ENCODE measurements around the gene RBBP5. TPM values are rescaled to one million over a fixed set of nuclear protein-coding genes. Genes with fewer than 3 reads are reported as not detected.
"Not testable (repeated sequence)": the region's sequence is repeated elsewhere in the genome, so short reads cannot be mapped to it uniquely, and the experiment has no call there.

RBBP5 gene
- total RNA-seq, 1 donor from 2014 or later, result 18.7 TPM

GRCh38 chr1:205162301-205162700 lies 40.5 kb upstream of the RBBP5 start:
- H3K9me3 Mint-ChIP-seq (ENCODE audit: unreplicated experiment), result no peaks in the 10 kb centered on the region
- DNase-seq (ENCODE audit: low read depth) (peak; percentile 54), FAIRE-seq (no peak)
- no peaks in the 10 kb centered on the region for H3K4me1 ChIP-seq (ENCODE audit: insufficient read depth, low read length)
- H3K9me3 ChIP-seq (ENCODE audit: insufficient read depth, low read depth, low read length), result no peaks in the 10 kb centered on the region
- no peak for TF ChIP-seq EZH2 (IDR thresholded peaks at IDR 0.05; ENCODE audit: insufficient read depth, low read length)
- TF ChIP-seq CTCF (IDR thresholded peaks at IDR 0.05; ENCODE audit: insufficient read depth, low read depth, low read length), result no peak
- H3K4me1 Mint-ChIP-seq (ENCODE audit: low read depth, unreplicated experiment), result peaks cover 2% of the 10 kb centered on the region
- H3K27ac Mint-ChIP-seq (ENCODE audit: unreplicated experiment), result no peak overlapping the region
- no peak overlapping the region for H3K4me3 Mint-ChIP-seq (ENCODE audit: unreplicated experiment)
- peaks cover 21% of the 10 kb centered on the region for H3K36me3 ChIP-seq (ENCODE audit: insufficient read depth, low read length)
- H3K4me3 ChIP-seq (ENCODE audit: insufficient read depth, low read depth, low read length), result no peak overlapping the region
- H3K36me3 Mint-ChIP-seq (ENCODE audit: low read depth, unreplicated experiment), result peaks cover 28% of the 10 kb centered on the region
- no peaks in the 10 kb centered on the region for H3K27me3 Mint-ChIP-seq (ENCODE audit: low read depth, unreplicated experiment)
- no peak overlapping the region for H3K27ac ChIP-seq (ENCODE audit: low read depth, low read length)
- no peak overlapping the region for H3K4me2 ChIP-seq (ENCODE audit: low read length)
- no peaks in the 10 kb centered on the region for H3K79me2 ChIP-seq (ENCODE audit: insufficient read depth, low read length)
- no peaks in the 10 kb centered on the region for H4K20me1 ChIP-seq (ENCODE audit: insufficient read depth, low read length)
- H3K9ac ChIP-seq (ENCODE audit: low read length), result no peak overlapping the region
- no peaks in the 10 kb centered on the region for H3K27me3 ChIP-seq (ENCODE audit: insufficient read depth, low read length)
- no peak overlapping the region for H2AFZ ChIP-seq (ENCODE audit: low read depth, low read length)

- Histone ChIP-seq H3K4me1 (ENCODE audit: insufficient read depth, low read length) (no peaks in the 10 kb centered on the region), H3K27ac (ENCODE audit: low read depth, low read length) (no peak overlapping the region), H3K4me3 (ENCODE audit: insufficient read depth, low read depth, low read length) (no peak overlapping the region), H3K27me3 (ENCODE audit: insufficient read depth, low read length) (no peaks in the 10 kb centered on the region), H2AFZ (ENCODE audit: low read depth, low read length) (no peak overlapping the region), H3K4me2 (ENCODE audit: low read length) (no peak overlapping the region), H4K20me1 (ENCODE audit: insufficient read depth, low read length) (no peaks in the 10 kb centered on the region), H3K9me3 (ENCODE audit: insufficient read depth, low read depth, low read length) (peaks cover 4% of the 10 kb centered on the region), H3K79me2 (ENCODE audit: insufficient read depth, low read length) (no peaks in the 10 kb centered on the region), H3K36me3 (ENCODE audit: insufficient read depth, low read length) (peaks cover 28% of the 10 kb centered on the region), H3K9ac (ENCODE audit: low read length) (no peak overlapping the region)
- H3K4me3 Mint-ChIP-seq (ENCODE audit: unreplicated experiment), result no peak overlapping the region
- peaks cover 40% of the 10 kb centered on the region for H3K36me3 Mint-ChIP-seq (ENCODE audit: low read depth, unreplicated experiment)
- H3K9me3 Mint-ChIP-seq (ENCODE audit: unreplicated experiment), result peaks cover 9% of the 10 kb centered on the region
- DNase-seq (ENCODE audit: low read depth) (no peak), FAIRE-seq (no peak)
- no peak overlapping the region for H3K27ac Mint-ChIP-seq (ENCODE audit: unreplicated experiment)
- no peaks in the 10 kb centered on the region for H3K27me3 Mint-ChIP-seq (ENCODE audit: low read depth, unreplicated experiment)
- H3K4me1 Mint-ChIP-seq (ENCODE audit: low read depth, unreplicated experiment), result peaks cover 2% of the 10 kb centered on the region
- TF ChIP-seq CTCF (IDR thresholded peaks at IDR 0.05; ENCODE audit: insufficient read depth, low read depth, low read length) (no peak), EZH2 (IDR thresholded peaks at IDR 0.05; ENCODE audit: insufficient read depth, low read length) (no peak)
These were observed 39.3 kb upstream of the RBBP5 start for GRCh38 chr1:205161076-205161475.

- no peak overlapping the region for H2AFZ ChIP-seq (ENCODE audit: low read depth, low read length)
- no peak overlapping the region for H3K27ac Mint-ChIP-seq (ENCODE audit: unreplicated experiment)
- H3K9me3 Mint-ChIP-seq (ENCODE audit: unreplicated experiment), result peaks cover 17% of the 10 kb centered on the region
- peaks cover 4% of the 10 kb centered on the region for H3K9me3 ChIP-seq (ENCODE audit: insufficient read depth, low read depth, low read length)
- peaks cover 28% of the 10 kb centered on the region for H3K36me3 ChIP-seq (ENCODE audit: insufficient read depth, low read length)
- DNase-seq (ENCODE audit: low read depth) (no peak), FAIRE-seq (no peak)
- H3K4me2 ChIP-seq (ENCODE audit: low read length), result no peak overlapping the region
- H3K27ac ChIP-seq (ENCODE audit: low read depth, low read length), result no peak overlapping the region
- no peak overlapping the region for H3K9ac ChIP-seq (ENCODE audit: low read length)
- peaks cover 51% of the 10 kb centered on the region for H3K36me3 Mint-ChIP-seq (ENCODE audit: low read depth, unreplicated experiment)
- TF ChIP-seq CTCF (IDR thresholded peaks at IDR 0.05; ENCODE audit: insufficient read depth, low read depth, low read length), result no peak
- TF ChIP-seq EZH2 (IDR thresholded peaks at IDR 0.05; ENCODE audit: insufficient read depth, low read length), result no peak
- no peaks in the 10 kb centered on the region for H3K27me3 Mint-ChIP-seq (ENCODE audit: low read depth, unreplicated experiment)
- H4K20me1 ChIP-seq (ENCODE audit: insufficient read depth, low read length), result no peaks in the 10 kb centered on the region
- no peaks in the 10 kb centered on the region for H3K4me1 ChIP-seq (ENCODE audit: insufficient read depth, low read length)
- H3K4me3 ChIP-seq (ENCODE audit: insufficient read depth, low read depth, low read length), result no peak overlapping the region
- no peaks in the 10 kb centered on the region for H3K79me2 ChIP-seq (ENCODE audit: insufficient read depth, low read length)
- H3K4me1 Mint-ChIP-seq (ENCODE audit: low read depth, unreplicated experiment), result peaks cover 2% of the 10 kb centered on the region
- H3K4me3 Mint-ChIP-seq (ENCODE audit: unreplicated experiment), result no peak overlapping the region
- no peaks in the 10 kb centered on the region for H3K27me3 ChIP-seq (ENCODE audit: insufficient read depth, low read length)
These were observed 36.4 kb upstream of the RBBP5 start for GRCh38 chr1:205158048-205158616.

GRCh38 chr1:205155665-205156377 lies 34.0 kb upstream of the RBBP5 start:
- peaks cover 51% of the 10 kb centered on the region for H3K36me3 Mint-ChIP-seq (ENCODE audit: low read depth, unreplicated experiment)
- not testable (repeated sequence) for H3K9me3 ChIP-seq (ENCODE audit: insufficient read depth, low read depth, low read length); H3K27me3 Mint-ChIP-seq (ENCODE audit: low read depth, unreplicated experiment); H3K27ac Mint-ChIP-seq (ENCODE audit: unreplicated experiment); H3K27ac ChIP-seq (ENCODE audit: low read depth, low read length); H3K4me2 ChIP-seq (ENCODE audit: low read length); H3K9ac ChIP-seq (ENCODE audit: low read length); H3K79me2 ChIP-seq (ENCODE audit: insufficient read depth, low read length); H4K20me1 ChIP-seq (ENCODE audit: insufficient read depth, low read length); H3K4me3 Mint-ChIP-seq (ENCODE audit: unreplicated experiment); H2AFZ ChIP-seq (ENCODE audit: low read depth, low read length); FAIRE-seq; H3K27me3 ChIP-seq (ENCODE audit: insufficient read depth, low read length); H3K4me1 Mint-ChIP-seq (ENCODE audit: low read depth, unreplicated experiment); H3K4me3 ChIP-seq (ENCODE audit: insufficient read depth, low read depth, low read length); H3K4me1 ChIP-seq (ENCODE audit: insufficient read depth, low read length); DNase-seq (ENCODE audit: low read depth)
- peaks cover 17% of the 10 kb centered on the region for H3K9me3 Mint-ChIP-seq (ENCODE audit: unreplicated experiment)
- H3K36me3 ChIP-seq (ENCODE audit: insufficient read depth, low read length), result peaks cover 21% of the 10 kb centered on the region

All from astrocyte (in vitro differentiated cells and primary cell).